H1 (cell line): Measurements from ENCODE around the gene FAAP100. TPM values are rescaled to one million over a fixed set of nuclear protein-coding genes. Genes with fewer than 3 reads are reported as not detected.

Experiments used
- CTCF ChIA-PET: fragments of 300-600 bp; sonication (Branson Sonifier 250); formaldehyde crosslinking; loops from one replicate; lab custom pipeline; 2021; ENCODE audit not compliant: partially characterized antibody; lab: Charles Lee
- POLR2A ChIA-PET: fragments of 300-600 bp; sonication (Branson Sonifier 250); formaldehyde crosslinking; loops from one replicate; lab custom pipeline; 2021; ENCODE audit warnings: inconsistent platforms; ENCODE audit not compliant: partially characterized antibody; lab: Charles Lee
- DNase-seq, 2 experiments: peaks; one replicate each; pipeline versions ENCODE4 v3.0.0 to v3.0.0-alpha.2; 2010 to 2022; ENCODE audit warnings: low spot score in 2 of 2, low read depth in 1 of 2, mixed read lengths in 1 of 2
- FAIRE-seq: peaks from 2 replicates; lab custom pipeline; 2011; peaks lifted over from hg19 to GRCh38; lab: Jason Lieb, UNC
- H2AFZ ChIP-seq: 2 replicates; pipeline ENCODE4 v1.8.1; 2012; ENCODE audit warnings: low read length, inconsistent platforms
- H2AK5ac ChIP-seq: 2 replicates; pipeline ENCODE4 v1.6.1; 2013; ENCODE audit warnings: low read depth, low read length
- H2BK120ac ChIP-seq: replicated peaks from 2 replicates; pipeline ENCODE3; 2013; ENCODE audit warnings: low read depth, low read length, inconsistent platforms
- H2BK12ac ChIP-seq: 2 replicates; pipeline ENCODE4 v1.6.1; 2013; ENCODE audit warnings: low read depth, low read length
- H2BK15ac ChIP-seq: 2 replicates; pipeline ENCODE4 v1.6.1; 2013; ENCODE audit warnings: low read length
- H2BK20ac ChIP-seq: 2 replicates; pipeline ENCODE4 v1.6.1; 2013; ENCODE audit warnings: low read length
- H2BK5ac ChIP-seq: 2 replicates; pipeline ENCODE4 v1.6.1; 2013; ENCODE audit warnings: low read depth, low read length
- H3K14ac ChIP-seq: 2 replicates; pipeline ENCODE4 v1.6.1; 2013; ENCODE audit warnings: inconsistent platforms; ENCODE audit not compliant: insufficient read length
- H3K18ac ChIP-seq: 2 replicates; pipeline ENCODE4 v1.6.1; 2013; ENCODE audit warnings: low read length; ENCODE audit errors: extremely low read depth
- H3K23ac ChIP-seq: 2 replicates; pipeline ENCODE4 v1.6.1; 2013; ENCODE audit warnings: inconsistent platforms; ENCODE audit not compliant: insufficient read length
- H3K23me2 ChIP-seq: 2 replicates; pipeline ENCODE4 v1.6.1; 2013; ENCODE audit warnings: low read depth, low read length
- H3K27ac ChIP-seq: 2 replicates; pipeline ENCODE4 v1.6.1; 2011; ENCODE audit warnings: low read depth, low read length, inconsistent platforms
- H3K27me3 ChIP-seq, 4 experiments: replicated peaks in 1 of 4; 1 replicate in 1 of 4; 2 replicates in 3 of 4; pipeline versions ENCODE4 v1.6.1 to v1.8.1; 2011 to 2013; ENCODE audit warnings: low read length in 3 of 4, mild to moderate bottlenecking in 3 of 4, inconsistent platforms in 2 of 4, mixed read lengths in 2 of 4, moderate library complexity in 1 of 4; ENCODE audit not compliant: control insufficient read depth in 3 of 4, insufficient read depth in 3 of 4; ENCODE audit errors: extremely low read depth in 1 of 4
- H3K36me3 ChIP-seq, 4 experiments: 2 replicates each; pipeline versions ENCODE4 v1.6.1 to v1.8.1; 2011 to 2013; ENCODE audit warnings: mild to moderate bottlenecking in 4 of 4, low read length in 3 of 4, moderate library complexity in 2 of 4, control low read depth in 1 of 4, inconsistent platforms in 1 of 4; ENCODE audit not compliant: insufficient read depth in 4 of 4, control insufficient read depth in 2 of 4
- H3K4ac ChIP-seq: replicated peaks from 2 replicates; pipeline ENCODE3; 2013; ENCODE audit warnings: low read length, low read depth, mixed read lengths, inconsistent platforms; ENCODE audit not compliant: insufficient read length
- H3K4me1 ChIP-seq, 4 experiments: replicated peaks in 1 of 4; 1 replicate in 1 of 4; 2 replicates in 3 of 4; pipeline versions ENCODE4 v1.6.1 to v1.8.1; 2011 to 2013; ENCODE audit warnings: low read length in 3 of 4, inconsistent platforms in 2 of 4, mixed read lengths in 1 of 4; ENCODE audit not compliant: insufficient read depth in 4 of 4, control insufficient read depth in 3 of 4
- H3K4me2 ChIP-seq, 2 experiments: 2 replicates each; pipeline versions ENCODE4 v1.6.1 to v1.8.1; 2011 to 2013; ENCODE audit warnings: low read depth in 2 of 2, low read length in 2 of 2, control low read depth in 1 of 2, inconsistent platforms in 1 of 2, mild to moderate bottlenecking in 1 of 2; ENCODE audit not compliant: insufficient read depth in 1 of 2
- H3K4me3 ChIP-seq, 4 experiments: fragments of 200-600, 300-600 bp in 1 of 4; sonication (generic), shearing (Covaris generic), sonication (Bioruptor Twin) in 1 of 4; 2 replicates each; pipeline versions ENCODE4 v1.5.1 to v1.8.1; 2011 to 2016; ENCODE audit warnings: low read length in 4 of 4, low read depth in 3 of 4, control low read depth in 2 of 4, inconsistent platforms in 2 of 4, mild to moderate bottlenecking in 2 of 4, mixed read lengths in 1 of 4, moderate library complexity in 1 of 4; ENCODE audit not compliant: insufficient read depth in 2 of 4; ENCODE audit errors: extremely low read depth in 1 of 4
- H3K56ac ChIP-seq: replicated peaks from 2 replicates; pipeline ENCODE3; 2013; ENCODE audit warnings: low read depth, mild to moderate bottlenecking, mixed read lengths, low read length, inconsistent platforms; ENCODE audit not compliant: insufficient read length
- H3K79me1 ChIP-seq: 2 replicates; pipeline ENCODE4 v1.6.1; 2013; ENCODE audit warnings: low read depth, low read length, control low read depth
- H3K79me2 ChIP-seq, 2 experiments: 2 replicates each; pipeline versions ENCODE4 v1.6.1 to v1.8.1; 2012 to 2013; ENCODE audit warnings: low read length in 2 of 2, mild to moderate bottlenecking in 2 of 2, inconsistent platforms in 1 of 2; ENCODE audit not compliant: insufficient read depth in 2 of 2, control insufficient read depth in 1 of 2
- H3K9ac ChIP-seq, 4 experiments: replicated peaks in 1 of 4; 1 replicate in 1 of 4; 2 replicates in 3 of 4; pipeline versions ENCODE4 v1.6.1 to v1.8.1; 2011 to 2013; ENCODE audit warnings: low read depth in 3 of 4, low read length in 3 of 4, control low read depth in 2 of 4, mild to moderate bottlenecking in 2 of 4, moderate library complexity in 2 of 4, inconsistent platforms in 1 of 4; ENCODE audit errors: extremely low read depth in 1 of 4
- H3K9me3 ChIP-seq, 2 experiments: 2 replicates each; pipeline versions ENCODE4 v1.6.1 to v1.8.1; 2012 to 2013; ENCODE audit warnings: mild to moderate bottlenecking in 2 of 2, moderate library complexity in 2 of 2, control low read depth in 1 of 2, inconsistent platforms in 1 of 2, low read depth in 1 of 2, low read length in 1 of 2, mixed read lengths in 1 of 2; ENCODE audit not compliant: insufficient read depth in 2 of 2
- H4K20me1 ChIP-seq, 2 experiments: replicated peaks in 1 of 2; 2 replicates each; pipeline versions ENCODE3 to v1.8.1; 2011 to 2013; ENCODE audit warnings: inconsistent platforms in 2 of 2, low read length in 2 of 2, mild to moderate bottlenecking in 1 of 2; ENCODE audit not compliant: insufficient read depth in 2 of 2, control insufficient read depth in 1 of 2
- H4K5ac ChIP-seq: 2 replicates; pipeline ENCODE4 v1.6.1; 2013; ENCODE audit warnings: low read length, low read depth, mixed read lengths, inconsistent platforms; ENCODE audit not compliant: insufficient read length
- H4K8ac ChIP-seq: 2 replicates; pipeline ENCODE4 v1.8.0; 2013; ENCODE audit warnings: mild to moderate bottlenecking, moderate library complexity, low read length, inconsistent platforms; ENCODE audit not compliant: insufficient read depth; ENCODE audit errors: extremely low read depth
- H4K91ac ChIP-seq: replicated peaks from 2 replicates; pipeline ENCODE3; 2013; ENCODE audit warnings: low read length, mixed read lengths, inconsistent platforms; ENCODE audit not compliant: insufficient read length
- BACH1 ChIP-seq: IDR thresholded peaks from 2 replicates; pipeline ENCODE4 v1.6.1; 2012; ENCODE audit warnings: low read length, improper control_type of control experiment
- CTBP2 ChIP-seq: IDR thresholded peaks from 2 replicates; pipeline ENCODE4 v1.7.0; 2011; ENCODE audit warnings: borderline replicate concordance, mild to moderate bottlenecking, moderate library complexity, mixed read lengths, low read length; ENCODE audit not compliant: insufficient read depth, insufficient read length
- FOSL1 ChIP-seq: IDR thresholded peaks from 2 replicates; pipeline ENCODE4 v1.6.1; 2011; ENCODE audit warnings: mild to moderate bottlenecking, low read depth, low read length, moderate library complexity; ENCODE audit not compliant: insufficient read depth
- POLR2A ChIP-seq, 2 experiments: IDR thresholded peaks; 1 replicate in 1 of 2; 2 replicates in 1 of 2; pipeline ENCODE4 v1.6.1; 2011; ENCODE audit warnings: low read depth in 2 of 2, low read length in 2 of 2, mild to moderate bottlenecking in 2 of 2; ENCODE audit errors: control extremely low read depth in 1 of 2
- RBBP5 ChIP-seq: IDR thresholded peaks from 2 replicates; pipeline ENCODE4 v1.7.1; 2012; ENCODE audit warnings: low read depth, mild to moderate bottlenecking, inconsistent platforms, low read length, moderate library complexity, borderline replicate concordance
- RXRA ChIP-seq: IDR thresholded peaks from 2 replicates; pipeline ENCODE4 v1.6.1; 2011; ENCODE audit warnings: low read depth, mild to moderate bottlenecking, low read length, moderate library complexity; ENCODE audit not compliant: insufficient read depth
- SP2 ChIP-seq: IDR thresholded peaks from 2 replicates; pipeline ENCODE4 v1.6.1; 2012; ENCODE audit warnings: mild to moderate bottlenecking, low read length, inconsistent platforms
- SUZ12 ChIP-seq: fragments of 200-600 bp; sonication (generic); IDR thresholded peaks from 2 replicates; pipeline ENCODE4 v1.6.1; 2012; ENCODE audit warnings: mild to moderate bottlenecking, inconsistent platforms, low read length, moderate library complexity, mixed read lengths
- TAF7 ChIP-seq: optimal IDR thresholded peaks from 2 replicates; pipeline ENCODE3; 2011; ENCODE audit warnings: low read depth, mild to moderate bottlenecking, inconsistent platforms, low read length, moderate library complexity, borderline replicate concordance
- TEAD4 ChIP-seq: IDR thresholded peaks from 2 replicates; pipeline ENCODE4 v1.6.1; 2012; ENCODE audit warnings: low read depth, low read length, inconsistent platforms, mixed read lengths
- WGBS, 2 experiments: shearing (Covaris generic) in 1 of 2; methylation state at CpG; one replicate each; pipeline versions ENCODE4 v1.1.6 to v1.1.7; 2013 to 2015; ENCODE audit warnings: low lambda C conversion rate in 2 of 2, mixed read lengths in 2 of 2, inconsistent platforms in 1 of 2, low coverage in 1 of 2, missing lambda C conversion rate in 1 of 2; ENCODE audit not compliant: insufficient replicate concordance in 2 of 2, insufficient coverage in 1 of 2, insufficient read length in 1 of 2; ENCODE audit errors: extremely low coverage in 1 of 2, missing lambda C conversion rate in 1 of 2; 5-methylcytosine and 5-hydroxymethylcytosine counted together
- polyA plus RNA-seq, 7 experiments: library from polyadenylated mRNA; depleted of rRNA in 3 of 7; stranded (reverse) in 5 of 7; unstranded in 2 of 7; fragments of >200 nt in 5 of 7; fragments of 200-250 nt in 2 of 7; gene quantifications; 1 replicate in 5 of 7; 2 replicates in 1 of 7; 4 replicates in 1 of 7; pipeline versions ENCODE4 v1.2.1 to v1.2.3, GENCODE V29; 2011 to 2013; ENCODE audit warnings: missing spikeins in 2 of 7, mixed read lengths in 2 of 7
- total RNA-seq: library from RNA; stranded (reverse); fragmentation: NEBNext Ultra II Directional; extraction: Animal tissue kit (Norgen Biotek cat#: 25700); gene quantifications from 2 replicates; pipeline ENCODE4 v1.2.1, GENCODE V29; 2021

Gene FAAP100
- total and polyA plus RNA-seq, 2 of the 8 experiments (the other 6 are each of a cell fraction or from before 2014, with no cell fraction given) = 23.2 to 41.8 TPM

GRCh38 chr17:81565231-81565630 lies 13.1 kb upstream of the FAAP100 start:
- no peaks in the 10 kb centered on the region for H3K79me2 ChIP-seq
- H3K79me1 ChIP-seq = no peaks in the 10 kb centered on the region; the same call in 1 of the 2 replicates
- TF ChIP-seq FOSL1 (no peak), SP2 (no peak), POLR2A (IDR thresholded peaks at IDR 0.05; ENCODE audit: control extremely low read depth in 1 of 2, low read depth in 2 of 2, low read length in 2 of 2) (no peak), TAF7 (no peak), RXRA (no peak), RBBP5 (no peak), BACH1 (no peak), CTBP2 (no peak), SUZ12 (no peak), TEAD4 (no peak)
- H3K4me1 ChIP-seq = no peaks in the 10 kb centered on the region
- H3K27ac ChIP-seq = no peak overlapping the region
- no peaks in the 10 kb centered on the region for H3K27me3 ChIP-seq
- no peaks in the 10 kb centered on the region for H3K23me2 ChIP-seq
- H3K4me3 ChIP-seq = no peak overlapping the region
- no peak overlapping the region for H3K4ac ChIP-seq
- no peak overlapping the region for H2BK15ac ChIP-seq
- DNase-seq = no peak
- FAIRE-seq = no peak
- H2AK5ac ChIP-seq = no peak overlapping the region
- H3K18ac ChIP-seq = no peak overlapping the region
- no peak overlapping the region for H2BK5ac ChIP-seq
- H3K4me2 ChIP-seq = no peak overlapping the region
- H3K9ac ChIP-seq = no peak overlapping the region
- no peak overlapping the region for H4K5ac ChIP-seq
- H3K23ac ChIP-seq = no peak overlapping the region
- H2BK120ac ChIP-seq = no peak overlapping the region
- H3K9me3 ChIP-seq = no peaks in the 10 kb centered on the region
- no peak overlapping the region for H2BK20ac ChIP-seq
- H4K91ac ChIP-seq = no peak overlapping the region
- no peak overlapping the region for H2BK12ac ChIP-seq
- peaks cover 17 to 85% (median 42%) of the 10 kb centered on the region in 4 experiments for H3K36me3 ChIP-seq
- H4K20me1 ChIP-seq = peaks cover 0 to 5% of the 10 kb centered on the region in 2 experiments
- H3K14ac ChIP-seq = no peak overlapping the region
- CTCF ChIA-PET = interaction anchor here (0.6 to 3.2 kb wide), 6 partner anchors 9 to 124 kb away, joined by 3 to 11 read pairs (median 4); partner anchors contain the start of gene FAAP100
- WGBS, 2 experiments = 95% methylated on average over 16 of the region's 16 CpGs; no CpG with 5 or more reads in 1 of the 2 experiments
- H2AFZ ChIP-seq = no peak overlapping the region
- no peak overlapping the region for H4K8ac ChIP-seq
- no peak overlapping the region for H3K56ac ChIP-seq
- POLR2A ChIA-PET = interaction anchor here (0.8 to 2.1 kb wide), 3 partner anchors 17 to 83 kb away, joined by 3 to 6 read pairs (median 4); no protein-coding TSS in a partner anchor
